Smooth muscle cell of bladder (primary cell): ENCODE measurements around the gene KATNAL2. TPM values are rescaled to one million over a fixed set of nuclear protein-coding genes. Genes with fewer than 3 reads are reported as not detected.

Experiments used
- total RNA-seq: library from RNA; depleted of rRNA; stranded (reverse); fragments of >200 nt; gene quantifications from 2 replicates; pipeline ENCODE4 v1.2.3, GENCODE V29; 2014

KATNAL2 gene
- total RNA-seq, result 3.4 and 3.6 TPM in 2 replicates

DNA sequence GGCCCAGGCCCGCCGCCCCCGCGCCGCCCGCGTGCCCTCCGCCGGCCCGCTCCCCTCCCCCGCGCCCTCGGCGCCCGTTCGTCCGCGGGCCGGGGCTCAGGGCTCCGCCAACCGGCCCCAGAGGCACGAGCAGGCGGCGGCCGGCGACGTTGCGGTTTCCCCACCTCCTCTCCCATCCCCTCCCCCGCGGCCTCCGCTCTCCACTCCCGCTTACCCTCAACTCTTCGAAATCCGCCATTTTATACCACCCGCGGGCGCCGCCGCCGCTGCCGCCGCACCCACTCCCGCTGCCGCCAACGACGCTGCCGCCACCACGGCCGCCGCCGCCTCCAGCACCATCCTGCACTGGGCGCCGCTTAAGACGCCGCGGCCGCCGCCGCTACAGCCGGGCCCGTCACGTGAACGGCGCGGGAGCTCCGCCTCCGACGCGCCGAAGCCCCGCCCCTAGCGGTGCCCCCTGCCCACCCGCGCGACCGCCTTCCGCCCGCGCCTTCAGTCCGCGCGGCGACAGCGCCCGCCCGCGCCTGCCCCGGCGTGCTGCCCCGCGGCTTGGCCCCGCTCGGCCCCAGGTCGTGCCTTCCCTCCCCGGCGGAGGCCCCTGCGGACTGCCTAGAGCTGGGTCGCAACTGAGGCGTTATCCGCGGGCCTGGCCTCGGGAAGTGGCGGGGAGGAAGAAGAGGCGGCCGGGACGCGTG is at the start of gene KATNAL2, which contains the start of gene PIAS2:
KATNAL2 (plus strand) TSS at position 495 of the 695 bp plus-strand sequence. CDS start 29,271 bp downstream, outside the sequence.
PIAS2 (minus strand) TSS at position 400 of the 695 bp plus-strand sequence; CDS start at position 238, 162 bp downstream.

GRCh38 chr18:47035156-47035671 is 117.8 kb downstream of the KATNAL2 start, which contains the start of gene ELOA2:
Gene ELOA2, minus strand, starts transcription at chr18:47035621. Its CDS starts 357 bp downstream, at chr18:47035264.

GRCh38 chr18:47150029-47150823 is 232.8 kb downstream of the KATNAL2 start, which contains the start of gene HDHD2:
Gene HDHD2, minus strand, starts transcription at chr18:47150500. Its CDS starts 14,061 bp downstream, at chr18:47136439.

Other genes with a start within 250 kb of the KATNAL2 start
- under 0.01 TPM in 1 of 2 replicates, not detected in the other for gene ST8SIA5, start 160.5 kb upstream of the KATNAL2 start, total RNA-seq
- 12.8 and 21.3 TPM in 2 replicates for gene PIAS2, start 95 bp upstream of the KATNAL2 start, total RNA-seq
- under 0.01 TPM in 1 of 2 replicates, not detected in the other for gene ELOA2, start 118.0 kb downstream of the KATNAL2 start, total RNA-seq
- gene HDHD2, start 232.9 kb downstream of the KATNAL2 start, total RNA-seq, result 17.6 and 18.1 TPM in 2 replicates